Upper lobe of left lung (tissue), 4 donors: ENCODE data around the gene MAPK11.

ENCODE experiments used
- CTCF ChIP-seq, 6 experiments: fragments of 450-650 bp in 4 of 6; fragments of 200-600 bp in 2 of 6; sonication (generic) in 2 of 6; IDR thresholded peaks; one replicate each; pipeline ENCODE4 v1.5.1; 2016 to 2019; ENCODE audit warnings: antibody characterized with exemption in 6 of 6
- POLR2A ChIP-seq, 4 donors: fragments of 450-650 bp; IDR thresholded peaks; one replicate each; pipeline ENCODE4 v1.5.1; 2016 to 2017; ENCODE audit warnings: antibody characterized with exemption in 4 of 4, mild to moderate bottlenecking in 2 of 4
- POLR2AphosphoS5 ChIP-seq, 2 donors: sonication (generic); formaldehyde crosslinking; IDR thresholded peaks; one replicate each; pipeline ENCODE4 v1.5.1; 2017; ENCODE audit warnings: antibody characterized with exemption in 2 of 2

- TF ChIP-seq CTCF (IDR thresholded peaks at IDR 0.05) (no peak), POLR2AphosphoS5 (IDR thresholded peaks at IDR 0.05) (no peak), POLR2A (IDR thresholded peaks at IDR 0.05) (no peak)
Measured at GRCh38 chr22:50257451-50258360, 12.5 kb downstream of the MAPK11 start.
